Loucy (cell line): ENCODE measurements around the gene AGR3.
A peak's percentile ranks its signal among the peaks of the same experiment; 100 is the strongest.

Experiments used
- H2AFZ ChIP-seq: fragments of 200-600 bp; sonication (generic); 2 replicates; pipeline ENCODE4 v1.6.0; 2016; ENCODE audit warnings: antibody characterized with exemption, mild to moderate bottlenecking, low read length, moderate library complexity
- H3F3A ChIP-seq: fragments of 200-600 bp; 2 replicates; pipeline ENCODE4 v1.6.0; 2016; ENCODE audit warnings: antibody characterized with exemption, low read depth, mild to moderate bottlenecking
- H3K27me3 ChIP-seq: fragments of 200-600 bp; sonication (generic); 2 replicates; pipeline ENCODE4 v1.6.1; 2014; ENCODE audit warnings: low read length, mild to moderate bottlenecking; ENCODE audit not compliant: insufficient read depth, poor library complexity, severe bottlenecking
- H3K36me3 ChIP-seq: fragments of 200-600 bp; sonication (generic); 2 replicates; pipeline ENCODE4 v1.6.1; 2016; ENCODE audit warnings: low read length; ENCODE audit not compliant: insufficient read depth
- H3K4me1 ChIP-seq: fragments of 200-600 bp; sonication (generic); 2 replicates; pipeline ENCODE4 v1.5.1; 2014; ENCODE audit warnings: low read length, mild to moderate bottlenecking; ENCODE audit not compliant: insufficient read depth, poor library complexity, severe bottlenecking
- H3K4me2 ChIP-seq: fragments of 200-600 bp; sonication (generic); 2 replicates; pipeline ENCODE4 v1.6.0; 2014; ENCODE audit warnings: antibody characterized with exemption, low read length, low read depth, mild to moderate bottlenecking; ENCODE audit not compliant: poor library complexity, severe bottlenecking
- H3K4me3 ChIP-seq: fragments of 200-600 bp; sonication (generic); 2 replicates; pipeline ENCODE4 v1.5.1; 2014; ENCODE audit warnings: low read length, mild to moderate bottlenecking, mixed read lengths; ENCODE audit not compliant: poor library complexity, severe bottlenecking
- H3K79me2 ChIP-seq: fragments of 200-600 bp; sonication (generic); 2 replicates; pipeline ENCODE4 v1.6.1; 2014; ENCODE audit warnings: low read length; ENCODE audit not compliant: insufficient read depth
- H3K9ac ChIP-seq: fragments of 200-600 bp; sonication (generic); 2 replicates; pipeline ENCODE4 v1.6.0; 2014; ENCODE audit warnings: mild to moderate bottlenecking, low read depth, low read length, moderate library complexity; ENCODE audit not compliant: poor library complexity, severe bottlenecking
- H3K9me2 ChIP-seq: fragments of 200-600 bp; sonication (generic); replicated peaks from 2 replicates; pipeline ENCODE4 v1.6.1; 2016; ENCODE audit warnings: low read depth, low read length, mixed read lengths
- H3K9me3 ChIP-seq: fragments of 200-600 bp; sonication (generic); 2 replicates; pipeline ENCODE4 v1.6.1; 2014; ENCODE audit warnings: mild to moderate bottlenecking, antibody characterized with exemption, low read length, low read depth; ENCODE audit not compliant: insufficient read depth
- H4K20me1 ChIP-seq: fragments of 200-600 bp; sonication (generic); 2 replicates; pipeline ENCODE4 v1.6.0; 2014; ENCODE audit warnings: antibody characterized with exemption, low read length, mild to moderate bottlenecking; ENCODE audit not compliant: insufficient read depth, poor library complexity, severe bottlenecking
- CTCF ChIP-seq: fragments of 200-600 bp; sonication (generic); conservative IDR thresholded peaks from 2 replicates; pipeline ENCODE4 v1.5.1; 2014; ENCODE audit warnings: mild to moderate bottlenecking, antibody characterized with exemption, low read length
- EZH2phosphoT487 ChIP-seq: fragments of 200-600 bp; IDR thresholded peaks from 2 replicates; pipeline ENCODE4 v1.6.1; 2018; ENCODE audit warnings: antibody characterized with exemption, mild to moderate bottlenecking, moderate library complexity, borderline replicate concordance

AGR3 gene

GRCh38 chr7:16816824-16817223, 65.0 kb downstream of the AGR3 start:
- Histone ChIP-seq H3K4me3 (no peak overlapping the region), H3K27me3 (no peaks in the 10 kb centered on the region), H3K36me3 (no peaks in the 10 kb centered on the region), H2AFZ (peak overlapping the region; percentile 61), H3K4me1 (no peaks in the 10 kb centered on the region), H4K20me1 (no peaks in the 10 kb centered on the region), H3K9me3 (no peaks in the 10 kb centered on the region), H3K9me2 (no peaks in the 10 kb centered on the region), H3F3A (no peaks in the 10 kb centered on the region), H3K4me2 (no peak overlapping the region), H3K79me2 (no peaks in the 10 kb centered on the region), H3K9ac (no peak overlapping the region)
- TF ChIP-seq CTCF, result no peak
- no peak for TF ChIP-seq EZH2phosphoT487

GRCh38 chr7:16815001-16815400, 66.8 kb downstream of the AGR3 start:
- Histone ChIP-seq H3K4me3 (no peak overlapping the region), H4K20me1 (no peaks in the 10 kb centered on the region), H3K4me1 (no peaks in the 10 kb centered on the region), H3K4me2 (no peak overlapping the region), H3K9me3 (no peaks in the 10 kb centered on the region), H3K79me2 (no peaks in the 10 kb centered on the region), H3K36me3 (no peaks in the 10 kb centered on the region), H3K27me3 (no peaks in the 10 kb centered on the region), H3K9ac (no peak overlapping the region), H2AFZ (no peak overlapping the region), H3F3A (no peaks in the 10 kb centered on the region), H3K9me2 (no peaks in the 10 kb centered on the region)
- TF ChIP-seq EZH2phosphoT487 (no peak), CTCF (no peak)

GRCh38 chr7:16813232-16813616, 68.6 kb downstream of the AGR3 start:
- no peaks in the 10 kb centered on the region for H4K20me1 ChIP-seq
- no peak overlapping the region for H3K9ac ChIP-seq
- no peaks in the 10 kb centered on the region for H3K27me3 ChIP-seq
- H3F3A ChIP-seq, result no peaks in the 10 kb centered on the region
- no peak overlapping the region for H3K4me2 ChIP-seq
- peaks cover 3% of the 10 kb centered on the region for H3K4me1 ChIP-seq
- no peaks in the 10 kb centered on the region for H3K9me3 ChIP-seq
- no peaks in the 10 kb centered on the region for H3K9me2 ChIP-seq
- TF ChIP-seq CTCF, result no peak
- no peak for TF ChIP-seq EZH2phosphoT487
- no peak overlapping the region for H3K4me3 ChIP-seq
- no peaks in the 10 kb centered on the region for H3K79me2 ChIP-seq
- no peaks in the 10 kb centered on the region for H3K36me3 ChIP-seq
- H2AFZ ChIP-seq, result no peak overlapping the region
